Measurements from ENCODE around the gene GID8. TPM values are rescaled to one million over a fixed set of nuclear protein-coding genes. Genes with fewer than 3 reads are reported as not detected.
"Not testable (repeated sequence)": the region's sequence is repeated elsewhere in the genome, so short reads cannot be mapped to it uniquely, and the experiment has no call there.

GID8 gene
- total RNA-seq, 4 donors from 2014 or later = 39.6 to 59.3 (median 44.2) TPM

GRCh38 chr20:62959101-62959971 lies 21.4 kb downstream of the GID8 start:
- 51 to 69% methylated on average over 25 to 38 of the region's 43 CpGs for WGBS, 2 donors
- intact Hi-C loops (cut with DNase I; ENCODE audit: low total_unique reads) = no loop called here
- H3K4me3 ChIP-seq (ENCODE audit: low read depth, poor library complexity, severe bottlenecking) = no peak overlapping the region
- no peak for TF ChIP-seq CTCF (IDR thresholded peaks at IDR 0.05)
- TF ChIP-seq POLR2A (IDR thresholded peaks at IDR 0.05) = no peak
- no peak for DNase-seq (ENCODE audit: low spot score in 2 of 2)

GRCh38 chr20:62959998-62960436 lies 22.1 kb downstream of the GID8 start:
- intact Hi-C loops (cut with DNase I; ENCODE audit: low total_unique reads) = no loop called here
- H3K4me3 ChIP-seq (ENCODE audit: low read depth, poor library complexity, severe bottlenecking) = no peak overlapping the region
- TF ChIP-seq CTCF (IDR thresholded peaks at IDR 0.05) (no peak), POLR2A (IDR thresholded peaks at IDR 0.05) (no peak)
- DNase-seq (ENCODE audit: low spot score in 2 of 2) = no peak
- 70 to 75% methylated on average over 19 to 20 of the region's 20 CpGs for WGBS, 2 donors

- 90 to 93% methylated on average over 16 to 23 of the region's 31 CpGs for WGBS, 2 donors
- DNase-seq (ENCODE audit: low spot score in 2 of 2); H3K4me3 ChIP-seq (ENCODE audit: low read depth, poor library complexity, severe bottlenecking); intact Hi-C loops (cut with DNase I; ENCODE audit: low total_unique reads): not testable (repeated sequence)
These were observed 22.7 kb downstream of the GID8 start for GRCh38 chr20:62960446-62961309.

- no peak overlapping the region for H3K4me3 ChIP-seq (ENCODE audit: low read depth, poor library complexity, severe bottlenecking)
- intact Hi-C loops (cut with DNase I; ENCODE audit: low total_unique reads) = no loop called here
- WGBS, 2 donors = 81 to 86% methylated on average over 6 to 15 of the region's 19 CpGs
- TF ChIP-seq POLR2A (IDR thresholded peaks at IDR 0.05) = no peak
- DNase-seq (ENCODE audit: low spot score in 2 of 2) = no peak
These were observed 23.4 kb downstream of the GID8 start for GRCh38 chr20:62961310-62961783.

GRCh38 chr20:62961799-62962198 lies 23.9 kb downstream of the GID8 start:
- intact Hi-C loops (cut with DNase I; ENCODE audit: low total_unique reads) = no loop called here
- no peak for DNase-seq (ENCODE audit: low spot score in 2 of 2)

More at GRCh38 chr20:62961799-62962198, 23.9 kb downstream of the GID8 start:
- no peak overlapping the region for H3K4me3 ChIP-seq (ENCODE audit: low read depth, poor library complexity, severe bottlenecking)
- WGBS, 2 donors = 86 to 92% methylated on average over 8 of the region's 8 CpGs
- TF ChIP-seq POLR2A (IDR thresholded peaks at IDR 0.05) (no peak), CTCF (IDR thresholded peaks at IDR 0.05) (no peak)
